ENCODE results near the gene SOX18.

SOX18 gene

DNA sequence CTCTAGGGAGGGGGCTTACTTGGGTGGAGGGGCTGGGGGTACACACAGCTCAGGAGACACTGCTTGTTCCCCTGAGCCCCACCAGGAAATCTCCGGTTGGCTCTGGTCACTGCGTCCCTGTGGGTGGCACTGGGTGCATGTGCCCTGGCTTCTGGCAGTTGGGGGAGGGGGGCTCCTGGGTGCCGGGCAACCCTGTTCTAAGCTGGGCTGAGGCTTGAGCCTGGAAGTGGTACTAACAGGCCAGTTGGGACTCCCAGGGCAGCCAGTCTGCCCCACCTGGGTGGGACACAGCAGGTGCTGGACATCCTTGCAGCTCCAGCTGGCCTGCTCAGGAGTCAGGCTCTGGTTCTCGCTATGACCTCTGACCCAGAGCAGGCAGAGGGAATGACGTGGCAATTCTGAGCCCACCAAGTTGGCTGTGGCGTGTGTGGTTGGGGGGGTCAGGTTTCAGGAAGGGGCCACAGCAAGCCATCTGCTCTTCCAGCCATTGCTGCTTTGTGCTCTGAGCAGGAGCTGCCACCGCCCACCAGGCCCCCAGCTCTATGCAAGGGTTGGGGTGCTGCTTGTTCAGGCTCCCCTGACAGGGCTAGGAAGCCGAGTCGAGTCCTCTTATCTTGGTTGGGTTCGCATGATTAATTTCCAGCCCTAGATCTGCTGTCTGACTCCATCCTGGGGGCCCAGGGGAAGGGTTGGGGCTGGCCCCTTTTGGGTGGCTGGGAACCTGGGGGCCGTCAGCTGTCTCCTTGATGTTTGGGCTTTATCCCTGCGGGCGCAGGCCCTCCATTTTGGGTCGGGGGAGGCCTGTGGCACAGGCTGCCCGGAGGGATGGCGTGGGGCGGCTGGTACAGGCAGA, 12.9 kb downstream of the SOX18 start:
- no peak for DNase-seq

DNA sequence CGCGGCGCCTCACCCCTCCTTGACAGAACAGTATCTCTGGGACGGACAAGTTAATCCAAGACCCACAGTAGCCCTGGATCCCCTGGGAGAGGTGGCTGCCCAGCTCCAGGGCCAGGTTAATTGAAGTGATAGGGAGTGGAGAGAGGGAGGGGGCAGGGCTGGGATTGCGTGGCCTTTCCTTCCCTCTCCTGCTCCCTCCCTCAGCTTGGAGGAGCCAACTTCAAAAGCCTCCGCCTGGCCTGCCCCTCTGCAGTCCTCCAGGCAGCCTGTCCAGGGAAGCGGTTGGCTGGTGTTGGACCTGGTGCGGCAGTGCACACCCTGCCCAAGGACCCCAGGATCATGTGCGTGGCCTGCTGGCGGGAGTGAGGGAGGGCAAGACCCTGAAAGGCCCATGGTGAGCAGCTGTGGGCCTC, 13.5 kb downstream of the SOX18 start, which contains the start of gene C20orf204:
C20orf204 (plus strand) TSS at position 250 of the 413 bp plus-strand sequence; CDS start at position 392, 142 bp downstream.
- DNase-seq = no peak

GRCh38 chr20:64035066-64035932, 14.1 kb downstream of the SOX18 start:
- no peak for DNase-seq

DNA sequence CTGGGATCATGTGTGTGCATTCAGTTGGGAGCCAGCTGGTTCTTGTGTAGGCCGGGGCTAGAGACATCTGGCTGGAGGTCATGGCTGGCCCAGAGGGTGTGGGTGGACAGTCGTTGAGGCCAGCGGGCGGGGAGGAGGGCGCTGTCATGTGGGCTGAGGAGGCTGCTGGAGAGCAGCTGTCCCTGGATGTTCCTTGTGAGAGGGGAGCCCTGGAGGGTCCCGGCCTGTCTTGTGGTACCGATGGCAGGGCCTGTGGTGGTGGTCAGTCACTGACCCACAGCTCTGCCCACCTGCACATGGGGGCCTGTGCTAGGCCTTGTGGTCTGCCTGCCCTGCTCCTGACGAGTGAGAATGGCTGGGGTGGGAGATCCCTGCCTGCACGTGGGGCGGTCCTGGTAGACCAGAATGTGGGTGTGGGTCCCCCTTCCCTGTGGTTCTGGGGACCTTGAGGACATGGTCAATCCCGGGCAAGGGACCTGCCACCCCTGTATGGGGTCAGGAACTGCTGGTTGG, 15.4 kb downstream of the SOX18 start:
- DNase-seq = no peak

DNA sequence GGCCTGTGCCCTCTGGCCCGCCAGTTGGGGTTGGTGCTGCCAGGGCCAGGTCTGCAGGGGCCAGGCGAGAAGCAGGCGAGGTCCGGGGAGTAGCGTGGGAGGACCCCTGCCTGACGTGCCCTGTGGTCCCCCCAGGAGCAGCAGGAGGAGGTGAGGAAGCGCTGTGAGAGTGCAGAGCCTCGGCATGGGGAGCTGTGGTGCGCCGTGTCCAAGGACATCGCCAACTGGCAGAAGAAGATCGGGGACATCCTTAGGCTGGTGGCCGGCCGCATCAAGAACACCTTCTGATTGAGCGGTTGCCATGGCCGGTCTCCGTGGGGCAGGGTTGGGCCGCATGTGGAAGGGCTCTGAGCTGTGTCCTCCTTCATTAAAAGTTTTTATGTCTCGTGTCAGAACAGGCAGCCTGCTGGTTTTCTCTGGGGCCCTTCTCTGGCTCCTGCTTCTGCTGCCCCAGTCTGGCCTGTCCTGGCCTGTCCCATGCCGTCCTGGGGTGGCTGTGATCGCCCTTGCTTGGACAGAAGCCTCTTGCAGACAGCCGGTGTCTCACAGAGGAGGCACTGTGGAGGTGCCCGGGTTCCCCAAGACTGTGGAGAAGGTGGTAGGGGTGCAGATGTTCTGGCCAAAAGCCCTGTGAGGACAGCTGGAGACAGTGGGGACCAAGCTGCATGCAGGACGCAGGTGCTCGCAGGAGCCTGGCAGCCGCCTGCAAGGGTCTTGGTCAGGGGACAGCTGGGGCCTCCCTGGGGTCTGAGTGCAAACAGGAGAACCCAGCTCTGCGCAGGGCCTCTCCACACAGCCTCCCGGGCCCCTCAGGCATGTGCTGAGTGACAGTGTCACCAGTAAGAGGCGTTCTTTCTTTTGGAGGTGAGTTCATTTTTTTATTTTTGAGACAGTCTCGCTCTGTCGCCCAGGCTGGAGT, 16.5 kb downstream of the SOX18 start:
- no peak for DNase-seq

- DNase-seq = no peak
Measured at GRCh38 chr20:64031822-64032314, 17.6 kb downstream of the SOX18 start.

DNA sequence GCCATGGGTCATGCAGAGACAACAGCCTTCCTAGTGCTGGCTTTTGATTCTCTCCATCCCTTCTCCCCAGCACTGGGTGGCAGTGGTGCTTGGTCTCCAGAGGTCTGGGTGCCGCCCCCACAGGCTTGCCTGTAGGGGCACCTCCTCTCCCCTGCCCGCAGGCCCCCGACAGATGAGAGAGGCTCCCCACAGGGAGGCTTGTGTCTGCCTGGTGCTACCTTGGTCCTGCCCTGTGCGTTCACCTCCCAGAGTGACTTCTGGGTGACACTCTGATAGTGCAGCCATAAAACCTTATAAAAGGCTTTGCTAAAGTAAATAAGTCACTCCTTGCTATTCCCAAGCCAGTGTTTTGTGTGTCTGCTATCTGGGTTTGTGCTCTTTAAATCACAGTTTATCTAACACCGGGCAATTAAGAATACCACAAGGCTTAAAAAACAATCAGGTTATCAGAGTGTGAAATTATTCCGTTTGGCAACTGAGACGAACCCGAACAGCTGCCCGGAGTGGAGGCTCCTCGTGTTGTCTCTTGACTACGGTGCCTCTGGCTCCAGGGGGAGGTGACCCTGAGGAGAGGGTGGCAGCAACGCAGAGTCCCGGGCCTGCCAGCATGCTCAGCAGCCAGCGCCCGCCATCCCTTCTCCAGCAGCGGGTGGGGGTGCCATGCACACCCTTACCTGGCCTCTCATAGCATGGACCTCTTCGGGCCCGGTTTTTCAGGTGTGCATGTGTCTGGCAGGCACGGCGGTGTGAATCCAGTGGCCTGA, 18.9 kb downstream of the SOX18 start:
- DNase-seq = no peak

GRCh38 chr20:64029293-64030117, 19.9 kb downstream of the SOX18 start:
- DNase-seq = no peak

DNA sequence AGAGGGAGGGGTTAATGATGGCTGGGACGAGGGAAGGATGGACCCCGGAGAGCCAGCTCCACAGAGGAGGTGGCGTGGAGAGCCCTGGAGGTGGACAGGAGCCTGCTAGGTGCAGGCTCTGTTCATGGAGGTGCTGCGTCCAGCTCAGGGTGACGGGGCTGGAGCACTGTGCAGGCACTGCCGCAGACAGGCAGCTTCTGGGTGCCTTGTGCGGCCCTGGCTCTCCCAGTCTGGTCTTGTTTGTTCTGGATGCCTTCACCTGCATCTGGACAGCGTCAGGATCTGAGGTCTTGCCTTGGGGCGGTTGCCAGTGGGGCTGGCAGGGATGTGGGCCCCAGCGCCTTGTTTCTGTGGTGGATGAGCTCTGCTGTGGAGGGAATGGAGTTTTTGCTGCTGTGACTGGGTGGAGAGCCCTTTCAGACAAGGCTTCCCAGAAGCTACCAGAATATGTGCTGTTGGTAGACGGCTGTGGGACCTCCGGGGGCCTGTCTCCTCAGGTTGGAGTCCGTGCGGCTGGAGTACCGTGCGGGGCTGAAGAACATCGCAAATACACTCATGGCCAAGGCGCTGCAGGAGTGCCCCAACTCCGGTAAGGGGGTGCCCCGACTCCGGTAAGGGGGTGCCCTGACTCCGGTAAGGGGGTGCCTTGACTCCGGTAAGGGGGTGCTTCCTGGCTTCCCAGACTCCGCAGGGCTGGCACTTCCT, 21.3 kb downstream of the SOX18 start:
- no peak for DNase-seq

DNA sequence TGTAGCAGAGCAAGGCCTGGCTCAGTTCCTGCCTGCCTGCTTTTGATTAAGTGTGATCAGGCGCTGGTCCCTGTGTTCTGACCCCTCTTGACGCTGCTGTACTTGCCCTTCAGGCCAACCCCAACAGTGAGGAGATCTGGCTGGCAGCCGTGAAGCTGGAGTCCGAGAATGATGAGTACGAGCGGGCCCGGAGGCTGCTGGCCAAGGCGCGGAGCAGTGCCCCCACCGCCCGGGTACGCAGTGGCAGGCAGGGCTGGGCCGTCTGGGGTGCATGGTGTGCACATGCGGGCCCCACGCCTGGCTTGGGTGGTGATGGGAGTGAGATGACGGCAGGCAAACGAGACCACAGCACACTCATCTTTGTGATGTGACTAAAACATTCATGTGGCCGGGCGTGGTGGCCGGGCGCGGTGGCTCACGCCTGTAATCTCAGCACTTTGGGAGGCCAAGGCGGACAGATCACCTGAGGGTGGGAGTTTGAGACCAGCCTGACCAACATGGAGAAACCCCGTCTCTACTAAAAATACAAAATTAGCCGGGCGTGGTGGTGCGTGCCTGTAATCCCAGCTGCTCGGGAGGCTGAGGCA, 23.5 kb downstream of the SOX18 start:
- no peak for DNase-seq

- no peak for DNase-seq
Measured at GRCh38 chr20:64025101-64025825, 24.2 kb downstream of the SOX18 start.

DNA sequence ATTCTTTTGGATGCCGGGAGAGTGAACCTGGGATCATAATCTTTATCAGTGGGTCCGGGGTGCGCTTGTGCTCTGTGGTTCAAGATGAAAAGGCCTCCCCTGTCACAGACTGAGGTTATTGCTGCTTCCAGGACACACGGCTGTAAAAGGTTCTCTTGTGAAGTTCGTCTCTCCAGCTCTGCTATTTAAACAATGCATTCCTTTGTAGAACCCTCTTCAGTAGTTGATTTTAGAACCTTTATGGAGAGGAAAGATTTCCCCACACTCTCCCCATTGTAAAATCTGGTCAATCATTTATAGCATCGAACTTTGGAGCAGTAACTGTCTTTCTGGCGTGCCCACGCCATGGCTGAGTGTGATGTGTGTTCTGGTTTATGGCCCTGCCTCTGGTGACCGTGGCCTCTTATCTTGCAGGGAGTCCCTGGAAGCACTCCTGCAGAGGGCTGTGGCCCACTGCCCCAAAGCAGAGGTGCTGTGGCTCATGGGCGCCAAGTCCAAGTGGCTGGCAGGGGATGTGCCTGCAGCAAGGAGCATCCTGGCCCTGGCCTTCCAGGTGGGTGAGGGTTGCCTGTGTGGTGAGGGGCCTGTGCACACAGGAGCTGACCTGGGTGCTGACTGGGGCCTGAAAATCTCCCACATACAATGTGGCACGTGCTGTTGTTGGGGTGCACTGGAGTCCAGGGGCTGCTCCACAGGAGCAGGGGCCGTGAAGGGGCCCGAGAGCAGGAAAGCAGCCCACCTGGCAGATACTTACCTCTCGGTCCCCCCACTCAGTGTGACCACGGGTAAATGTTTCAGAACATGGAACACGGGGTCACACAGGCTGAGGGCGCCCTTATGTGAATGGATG, 25.1 kb downstream of the SOX18 start:
- DNase-seq = no peak

- DNase-seq = no peak
Measured at GRCh38 chr20:64023361-64024140, 25.9 kb downstream of the SOX18 start.

DNA sequence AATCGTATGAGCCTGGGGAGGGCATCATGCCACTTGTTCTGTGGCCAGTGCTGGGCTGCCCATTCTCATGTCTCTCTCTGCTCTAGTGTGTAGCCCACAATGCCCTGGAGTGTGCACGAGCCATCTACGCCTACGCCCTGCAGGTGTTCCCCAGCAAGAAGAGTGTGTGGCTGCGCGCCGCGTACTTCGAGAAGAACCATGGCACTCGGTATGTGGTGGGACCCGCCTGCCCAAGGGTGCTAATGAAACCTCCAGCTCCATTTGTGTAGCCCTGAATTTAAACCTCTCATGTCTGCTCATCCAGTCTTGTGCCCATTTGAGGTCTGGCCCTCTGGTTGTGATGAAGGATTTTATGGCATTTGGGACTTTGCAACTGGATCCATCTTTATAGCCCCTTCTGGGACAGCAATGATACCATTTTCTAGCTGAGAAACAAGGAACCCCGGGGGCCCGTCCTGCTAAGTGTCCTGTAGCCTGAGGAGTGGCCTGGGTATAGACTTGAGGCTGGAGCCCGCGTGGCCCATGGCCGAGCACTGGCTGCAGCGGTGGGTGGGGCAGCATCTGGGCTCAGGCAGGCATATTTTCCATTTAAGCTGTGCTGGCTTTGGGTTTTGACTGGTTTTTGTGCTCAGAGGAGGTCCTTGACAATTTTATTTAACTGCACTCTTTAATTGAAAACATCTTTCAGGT, 26.6 kb downstream of the SOX18 start:
- DNase-seq = no peak

- DNase-seq = no peak
Measured at GRCh38 chr20:64021124-64021975, 28.1 kb downstream of the SOX18 start.

All from COR-L47 (cell line).